Lower lobe of right lung (tissue), 2 donors: ENCODE measurements around the gene DBP. TPM values are rescaled to one million over a fixed set of nuclear protein-coding genes. Genes with fewer than 3 reads are reported as not detected.
A peak's percentile ranks its signal among the peaks of the same experiment; 100 is the strongest.

ENCODE experiments used
- ATAC-seq, 2 donors: fragments of 200-7000 bp; cut with Tn5 transposase; one replicate each; pipeline ENCODE4 v1.9.1; 2020 to 2022; ENCODE audit warnings: mild to moderate bottlenecking in 2 of 2, moderate library complexity in 2 of 2
- DNase-seq: peaks from one replicate; pipeline ENCODE4 v3.0.0-alpha.2; 2020
- H3K27ac ChIP-seq: fragments of 200-600 bp; one replicate; pipeline ENCODE4 v1.8.0; 2022
- H3K27me3 ChIP-seq: fragments of 200-600 bp; one replicate; pipeline ENCODE4 v1.8.0; 2022; ENCODE audit warnings: low read depth
- H3K36me3 ChIP-seq: fragments of 200-600 bp; one replicate; pipeline ENCODE4 v1.8.0; 2022; ENCODE audit warnings: mild to moderate bottlenecking
- H3K4me1 ChIP-seq: fragments of 200-600 bp; one replicate; pipeline ENCODE4 v1.8.0; 2022
- H3K4me3 ChIP-seq: fragments of 200-600 bp; one replicate; pipeline ENCODE4 v1.8.0; 2022; ENCODE audit warnings: mild to moderate bottlenecking
- H3K9me3 ChIP-seq: fragments of 200-600 bp; one replicate; pipeline ENCODE4 v1.8.0; 2022
- CTCF ChIP-seq: fragments of 200-600 bp; IDR thresholded peaks from one replicate; pipeline ENCODE4 v1.8.0; 2022; ENCODE audit warnings: antibody characterized with exemption, mild to moderate bottlenecking
- intact Hi-C: fragments of 100-400 bp; cut with DNase I; formaldehyde crosslinking; loops from one replicate; pipeline ENCODE4 v1.11.0; 2022
- total RNA-seq: library from RNA; stranded (reverse); fragmentation: NEBNext Ultra II Directional; extraction: Animal tissue kit (Norgen Biotek cat#: 25700); gene quantifications from one replicate; pipeline ENCODE4 v1.2.1, GENCODE V29; 2021
- donor health status: DM: no; HTN: yes; CAD: no; lungs with severe emphysema.

DBP gene
- total RNA-seq, 1 donor from 2014 or later = 17.7 TPM

- TF ChIP-seq CTCF = no peak
- peaks cover 62% of the 10 kb centered on the region for H3K4me1 ChIP-seq
- H3K36me3 ChIP-seq = peaks cover 29% of the 10 kb centered on the region
- H3K27ac ChIP-seq = peak overlapping the region; percentile 86
- ATAC-seq = no peak
- no peaks in the 10 kb centered on the region for H3K9me3 ChIP-seq
- no peaks in the 10 kb centered on the region for H3K27me3 ChIP-seq
- no peak for DNase-seq
- H3K4me3 ChIP-seq = peak overlapping the region; percentile 72
- intact Hi-C loops = no loop called here
Observed at GRCh38 chr19:48619692-48620585, 17.2 kb downstream of the DBP start.

GRCh38 chr19:48618916-48619691 lies 18.1 kb downstream of the DBP start, which contains the start of the genes RPL18 and SPHK2:
Gene RPL18, minus strand, starts transcription at chr19:48619178. Its CDS starts 35 bp downstream, at chr19:48619143.
Gene SPHK2, plus strand, starts transcription at chr19:48619506. Its CDS starts 1,009 bp downstream, at chr19:48620515.
- no peaks in the 10 kb centered on the region for H3K27me3 ChIP-seq

GRCh38 chr19:48618278-48618915 lies 18.8 kb downstream of the DBP start:
- peaks cover 32% of the 10 kb centered on the region for H3K36me3 ChIP-seq
- peak overlapping the region; percentile 72 for H3K4me3 ChIP-seq
- TF ChIP-seq CTCF = no peak
- no peak for ATAC-seq
- peaks cover 49% of the 10 kb centered on the region for H3K4me1 ChIP-seq
- H3K27ac ChIP-seq = peak overlapping the region; percentile 86
- no peaks in the 10 kb centered on the region for H3K9me3 ChIP-seq
- DNase-seq = no peak
- H3K27me3 ChIP-seq = no peaks in the 10 kb centered on the region
- intact Hi-C loops = no loop called here

More at GRCh38 chr19:48618916-48619691, 18.1 kb downstream of the DBP start, which contains the start of the genes RPL18 and SPHK2:
- Histone ChIP-seq H3K9me3 (no peaks in the 10 kb centered on the region), H3K4me3 (peak within 1 kb of the TSS; percentile 72), H3K4me1 (peaks cover 54% of the 10 kb centered on the region), H3K27ac (peak within 1 kb of the TSS; percentile 86), H3K36me3 (peaks cover 32% of the 10 kb centered on the region)
- peak; percentile 98 for DNase-seq
- intact Hi-C loops = no loop called here
- ATAC-seq = peak; percentile 89 to 94
- TF ChIP-seq CTCF = no peak

GRCh38 chr19:48617146-48617937 lies 19.8 kb downstream of the DBP start:
- no peaks in the 10 kb centered on the region for H3K27me3 ChIP-seq
- no peak for TF ChIP-seq CTCF
- peak overlapping the region; percentile 72 for H3K4me3 ChIP-seq
- no peaks in the 10 kb centered on the region for H3K9me3 ChIP-seq
- no peak for DNase-seq
- peaks cover 32% of the 10 kb centered on the region for H3K36me3 ChIP-seq
- intact Hi-C loops = no loop called here
- peaks cover 41% of the 10 kb centered on the region for H3K4me1 ChIP-seq
- peak overlapping the region; percentile 86 for H3K27ac ChIP-seq
- no peak for ATAC-seq
